MCF 10A (cell line): ENCODE measurements around the gene P2RX2. TPM values are rescaled to one million over a fixed set of nuclear protein-coding genes. Genes with fewer than 3 reads are reported as not detected.

Source experiments
- BruUV-seq: library from RNA; stranded (reverse); fragments of 400-500 nt; replicated peaks from 2 replicates; lab custom pipeline; 2021; lab: Mats Ljungman, UMichigan
- CTCF ChIA-PET: fragments of 300-600 bp; sonication (Branson Sonifier 250); formaldehyde crosslinking; extraction: SDS; loops from one replicate; lab custom pipeline; 2021; ENCODE audit warnings: antibody characterized with exemption, inconsistent platforms; lab: Yijun Ruan, JAX
- POLR2A ChIA-PET: fragments of 300-600, 350-650 bp; sonication (Branson Sonifier 250); formaldehyde crosslinking; extraction: SDS; loops from one replicate; lab custom pipeline; 2020; ENCODE audit warnings: antibody characterized with exemption, inconsistent platforms; lab: Yijun Ruan, JAX
- DNase-seq: peaks from one replicate; pipeline ENCODE4 v3.0.0-alpha.2; 2018; ENCODE audit not compliant: unreplicated experiment
- H3K27ac Mint-ChIP-seq: one replicate; pipeline ENCODE4 v1.8.0; 2022; ENCODE audit warnings: mild to moderate bottlenecking, low read depth, mixed read lengths; ENCODE audit not compliant: unreplicated experiment
- H3K27me3 Mint-ChIP-seq: one replicate; pipeline ENCODE4 v1.8.0; 2022; ENCODE audit warnings: mixed read lengths; ENCODE audit not compliant: insufficient read depth, unreplicated experiment
- H3K36me3 Mint-ChIP-seq: one replicate; pipeline ENCODE4 v1.8.0; 2022; ENCODE audit warnings: mild to moderate bottlenecking, moderate library complexity, mixed read lengths; ENCODE audit not compliant: insufficient read depth, unreplicated experiment
- H3K4me1 Mint-ChIP-seq: one replicate; pipeline ENCODE4 v1.8.0; 2022; ENCODE audit warnings: mixed read lengths; ENCODE audit not compliant: insufficient read depth, unreplicated experiment
- H3K4me3 Mint-ChIP-seq: one replicate; pipeline ENCODE4 v1.8.0; 2022; ENCODE audit warnings: mild to moderate bottlenecking, moderate library complexity, mixed read lengths; ENCODE audit not compliant: unreplicated experiment
- H3K9me3 Mint-ChIP-seq: one replicate; pipeline ENCODE4 v1.8.0; 2022; ENCODE audit warnings: mixed read lengths; ENCODE audit not compliant: unreplicated experiment
- intact Hi-C: fragments of 100-400 bp; cut with micrococcal nuclease; formaldehyde crosslinking; loops from 2 replicates; pipeline ENCODE4 v1.14.1; 2022
- total RNA-seq: library from RNA; stranded (reverse); gene quantifications from 2 replicates; pipeline ENCODE4 v1.2.3, GENCODE V29; 2022
- TF ChIP-seq, protein P1 (sequence below): fragments of 200-600 bp; IDR thresholded peaks from one replicate; pipeline ENCODE4 v1.8.0; 2022; ENCODE audit warnings: antibody characterized with exemption, mild to moderate bottlenecking; ENCODE audit not compliant: unreplicated experiment

P2RX2 gene
- total RNA-seq, 1 experiment from 2014 or later: not detected

DNA sequence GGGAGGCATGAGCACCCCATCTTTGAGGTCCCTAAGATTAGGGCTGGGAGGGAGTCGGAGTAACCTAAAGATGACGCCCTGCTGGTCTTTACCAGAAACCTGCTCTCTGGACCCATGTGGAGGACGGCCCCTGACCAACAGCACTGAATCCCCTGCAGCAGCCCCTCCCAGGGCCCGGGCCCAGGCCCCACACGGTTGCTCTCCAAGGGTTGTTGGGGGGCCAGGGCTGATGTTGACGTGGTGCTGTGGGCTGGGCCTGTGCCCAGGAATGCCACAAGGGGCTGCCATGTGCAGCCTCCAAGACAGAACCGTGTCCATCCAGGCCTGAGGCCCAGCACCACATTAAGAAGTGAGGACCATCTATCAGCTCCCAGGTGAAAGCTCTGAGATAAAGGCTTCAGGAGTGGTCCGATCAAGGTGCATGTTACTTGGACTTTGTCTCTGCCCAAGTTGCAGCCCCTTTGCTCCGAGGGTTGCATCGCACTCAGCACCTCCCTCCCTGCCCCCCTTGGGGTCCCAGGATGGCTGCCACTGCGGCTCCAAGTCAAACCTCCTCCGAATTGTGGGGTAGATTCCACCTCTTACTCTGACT, 37.8 kb upstream of the P2RX2 start:
- intact Hi-C loops: no loop called here
- no peaks in the 10 kb centered on the region for H3K27me3 Mint-ChIP-seq
- peaks cover 22% of the 10 kb centered on the region for H3K36me3 Mint-ChIP-seq
- no peaks in the 10 kb centered on the region for H3K9me3 Mint-ChIP-seq
- TF ChIP-seq, protein P1, sequence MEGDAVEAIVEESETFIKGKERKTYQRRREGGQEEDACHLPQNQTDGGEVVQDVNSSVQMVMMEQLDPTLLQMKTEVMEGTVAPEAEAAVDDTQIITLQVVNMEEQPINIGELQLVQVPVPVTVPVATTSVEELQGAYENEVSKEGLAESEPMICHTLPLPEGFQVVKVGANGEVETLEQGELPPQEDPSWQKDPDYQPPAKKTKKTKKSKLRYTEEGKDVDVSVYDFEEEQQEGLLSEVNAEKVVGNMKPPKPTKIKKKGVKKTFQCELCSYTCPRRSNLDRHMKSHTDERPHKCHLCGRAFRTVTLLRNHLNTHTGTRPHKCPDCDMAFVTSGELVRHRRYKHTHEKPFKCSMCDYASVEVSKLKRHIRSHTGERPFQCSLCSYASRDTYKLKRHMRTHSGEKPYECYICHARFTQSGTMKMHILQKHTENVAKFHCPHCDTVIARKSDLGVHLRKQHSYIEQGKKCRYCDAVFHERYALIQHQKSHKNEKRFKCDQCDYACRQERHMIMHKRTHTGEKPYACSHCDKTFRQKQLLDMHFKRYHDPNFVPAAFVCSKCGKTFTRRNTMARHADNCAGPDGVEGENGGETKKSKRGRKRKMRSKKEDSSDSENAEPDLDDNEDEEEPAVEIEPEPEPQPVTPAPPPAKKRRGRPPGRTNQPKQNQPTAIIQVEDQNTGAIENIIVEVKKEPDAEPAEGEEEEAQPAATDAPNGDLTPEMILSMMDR: no peak
- ChIA-PET CTCF (interaction anchor here (0.7 kb wide), 1 partner anchor 165 kb away, joined by 3 read pairs; no protein-coding TSS in a partner anchor), POLR2A (interaction anchor here (0.6 to 1.2 kb wide), 2 partner anchors 29 to 395 kb away, joined by 3 read pairs; no protein-coding TSS in a partner anchor)
- no peak for DNase-seq
- H3K4me1 Mint-ChIP-seq: no peaks in the 10 kb centered on the region
- no peak overlapping the region for H3K4me3 Mint-ChIP-seq
- BruUV-seq: no TSS peak
- H3K27ac Mint-ChIP-seq: no peak overlapping the region

DNA sequence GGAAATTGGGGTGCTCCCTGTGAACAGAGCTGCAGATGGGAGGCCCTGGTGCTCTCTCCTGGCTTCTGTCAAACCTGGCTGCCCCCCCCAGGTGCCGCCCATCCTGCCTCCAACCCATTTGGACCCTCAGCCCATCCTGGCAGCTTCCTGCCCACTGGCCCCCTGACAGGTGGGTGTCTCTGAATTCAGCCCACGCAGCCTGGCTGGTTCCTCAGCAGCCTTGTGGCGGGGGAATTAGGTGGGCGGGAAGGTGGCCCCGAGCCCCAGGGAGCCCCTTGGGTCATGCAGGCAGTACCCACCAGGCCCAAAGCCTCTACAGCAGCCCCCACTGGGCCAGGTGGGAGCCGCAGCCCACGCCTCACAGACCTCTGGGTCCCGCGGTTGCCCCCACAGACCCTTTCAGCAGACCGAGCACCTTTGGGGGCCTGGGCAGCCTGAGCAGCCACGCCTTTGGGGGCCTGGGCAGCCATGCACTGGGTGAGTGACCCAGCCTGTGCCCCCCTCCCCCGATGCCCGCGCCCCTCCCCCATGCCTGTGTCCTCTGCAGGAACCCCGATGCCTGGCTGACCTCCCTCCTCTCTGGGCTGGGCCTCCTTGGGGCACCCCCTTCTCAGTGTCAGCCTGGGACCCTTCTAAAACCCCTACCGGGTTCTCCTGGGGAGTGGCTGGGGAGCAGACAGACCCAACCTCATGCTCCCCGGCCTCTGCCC, 37.1 kb upstream of the P2RX2 start:
- BruUV-seq: no TSS peak
- intact Hi-C loops: no loop called here
- Mint-ChIP-seq H3K27ac (no peak overlapping the region), H3K4me1 (no peaks in the 10 kb centered on the region), H3K9me3 (no peaks in the 10 kb centered on the region), H3K36me3 (peaks cover 18% of the 10 kb centered on the region), H3K27me3 (no peaks in the 10 kb centered on the region), H3K4me3 (no peak overlapping the region)
- ChIA-PET POLR2A (interaction anchor here (0.6 kb wide), 1 partner anchor 395 kb away, joined by 3 read pairs; no protein-coding TSS in a partner anchor), CTCF (interaction anchor here (0.6 kb wide), 1 partner anchor 17 kb away, joined by 4 read pairs; no protein-coding TSS in a partner anchor)
- no peak for DNase-seq
- TF ChIP-seq, protein P1: no peak

DNA sequence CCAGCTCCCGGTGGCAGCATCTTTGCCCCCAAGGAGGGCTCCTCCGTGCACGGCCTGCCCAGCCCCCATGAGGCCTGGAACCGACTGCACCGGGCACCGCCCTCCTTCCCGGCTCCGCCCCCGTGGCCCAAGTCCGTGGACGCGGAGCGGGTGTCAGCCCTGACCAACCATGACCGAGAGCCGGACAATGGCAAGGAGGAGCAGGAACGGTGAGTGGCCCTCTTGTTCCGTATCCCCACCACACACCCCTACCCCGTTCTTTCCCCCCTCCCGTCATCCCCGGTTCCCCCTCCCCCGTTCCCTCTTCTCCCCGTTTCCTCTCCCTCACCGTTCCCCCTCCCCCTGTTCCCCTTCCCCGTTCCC, 36.5 kb upstream of the P2RX2 start:
- H3K9me3 Mint-ChIP-seq: no peaks in the 10 kb centered on the region
- POLR2A ChIA-PET: no interaction called here
- no peak overlapping the region for H3K4me3 Mint-ChIP-seq
- CTCF ChIA-PET: interaction anchor here (0.6 kb wide), 2 partner anchors 18 to 19 kb away, joined by 3 to 4 read pairs; no protein-coding TSS in a partner anchor
- H3K36me3 Mint-ChIP-seq: peaks cover 18% of the 10 kb centered on the region
- H3K27me3 Mint-ChIP-seq: no peaks in the 10 kb centered on the region
- TF ChIP-seq, protein P1: no peak
- no peak for DNase-seq
- no peaks in the 10 kb centered on the region for H3K4me1 Mint-ChIP-seq
- intact Hi-C loops: no loop called here
- no TSS peak for BruUV-seq
- H3K27ac Mint-ChIP-seq: no peak overlapping the region
